Measurements from ENCODE around the gene KIF27.
A peak's percentile ranks its signal among the peaks of the same experiment; 100 is the strongest.

DNA sequence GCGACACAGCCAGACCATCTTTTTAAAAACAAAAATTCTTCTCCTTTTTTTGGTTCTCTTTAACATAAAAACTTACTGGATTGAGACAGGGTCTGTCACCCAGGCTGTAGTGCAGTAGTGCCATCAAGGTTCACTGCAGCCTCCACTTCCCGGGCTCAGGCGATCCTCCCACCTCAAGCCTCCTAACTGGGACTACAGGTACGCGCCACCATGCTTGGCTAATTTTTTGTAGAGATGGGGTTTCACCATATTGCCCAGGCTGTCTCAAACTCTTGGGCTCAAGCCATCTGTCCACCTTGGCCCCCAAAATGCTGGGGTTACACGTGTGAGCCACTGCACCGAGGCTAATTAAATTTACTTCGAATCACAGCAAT lies 45.0 kb upstream of the KIF27 start:
- TF ChIP-seq RARB (CRISPR knock-in tag; IDR thresholded peaks at IDR 0.05) (no peak), ZFP3 (CRISPR knock-in tag; IDR thresholded peaks at IDR 0.05) (no peak), ZFP30 (CRISPR knock-in tag; IDR thresholded peaks at IDR 0.05) (no peak), ZNF565 (CRISPR knock-in tag; conservative IDR thresholded peaks at IDR 0.05; ENCODE audit: low read depth) (no peak), BACH2 (CRISPR knock-in tag; IDR thresholded peaks at IDR 0.05; ENCODE audit: borderline replicate concordance) (no peak), OSR1 (CRISPR knock-in tag; IDR thresholded peaks at IDR 0.05) (no peak), TOX (CRISPR knock-in tag; IDR thresholded peaks at IDR 0.05; ENCODE audit: borderline replicate concordance) (no peak), PPARA (CRISPR knock-in tag; IDR thresholded peaks at IDR 0.05; ENCODE audit: borderline replicate concordance) (no peak), ESRRG (CRISPR knock-in tag; IDR thresholded peaks at IDR 0.05) (no peak), SNAI2 (CRISPR knock-in tag; IDR thresholded peaks at IDR 0.05) (no peak)
- TF ChIP-seq, protein P1, sequence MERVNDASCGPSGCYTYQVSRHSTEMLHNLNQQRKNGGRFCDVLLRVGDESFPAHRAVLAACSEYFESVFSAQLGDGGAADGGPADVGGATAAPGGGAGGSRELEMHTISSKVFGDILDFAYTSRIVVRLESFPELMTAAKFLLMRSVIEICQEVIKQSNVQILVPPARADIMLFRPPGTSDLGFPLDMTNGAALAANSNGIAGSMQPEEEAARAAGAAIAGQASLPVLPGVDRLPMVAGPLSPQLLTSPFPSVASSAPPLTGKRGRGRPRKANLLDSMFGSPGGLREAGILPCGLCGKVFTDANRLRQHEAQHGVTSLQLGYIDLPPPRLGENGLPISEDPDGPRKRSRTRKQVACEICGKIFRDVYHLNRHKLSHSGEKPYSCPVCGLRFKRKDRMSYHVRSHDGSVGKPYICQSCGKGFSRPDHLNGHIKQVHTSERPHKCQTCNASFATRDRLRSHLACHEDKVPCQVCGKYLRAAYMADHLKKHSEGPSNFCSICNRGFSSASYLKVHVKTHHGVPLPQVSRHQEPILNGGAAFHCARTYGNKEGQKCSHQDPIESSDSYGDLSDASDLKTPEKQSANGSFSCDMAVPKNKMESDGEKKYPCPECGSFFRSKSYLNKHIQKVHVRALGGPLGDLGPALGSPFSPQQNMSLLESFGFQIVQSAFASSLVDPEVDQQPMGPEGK (CRISPR knock-in tag; IDR thresholded peaks at IDR 0.05; ENCODE audit: borderline replicate concordance), result peak; percentile 12; the same call in 1 of the 2 replicates
- TF ChIP-seq, protein P2, sequence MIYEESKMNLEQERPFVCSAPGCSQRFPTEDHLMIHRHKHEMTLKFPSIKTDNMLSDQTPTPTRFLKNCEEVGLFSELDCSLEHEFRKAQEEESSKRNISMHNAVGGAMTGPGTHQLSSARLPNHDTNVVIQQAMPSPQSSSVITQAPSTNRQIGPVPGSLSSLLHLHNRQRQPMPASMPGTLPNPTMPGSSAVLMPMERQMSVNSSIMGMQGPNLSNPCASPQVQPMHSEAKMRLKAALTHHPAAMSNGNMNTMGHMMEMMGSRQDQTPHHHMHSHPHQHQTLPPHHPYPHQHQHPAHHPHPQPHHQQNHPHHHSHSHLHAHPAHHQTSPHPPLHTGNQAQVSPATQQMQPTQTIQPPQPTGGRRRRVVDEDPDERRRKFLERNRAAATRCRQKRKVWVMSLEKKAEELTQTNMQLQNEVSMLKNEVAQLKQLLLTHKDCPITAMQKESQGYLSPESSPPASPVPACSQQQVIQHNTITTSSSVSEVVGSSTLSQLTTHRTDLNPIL (CRISPR knock-in tag; IDR thresholded peaks at IDR 0.05; ENCODE audit: low read depth), result no peak

Measured in SK-N-SH treated with all-trans-retinoic acid at 6 μM for 48 hours (cell line).